Esophagus muscularis mucosa (tissue), 4 donors: ENCODE data around the gene TXNL4A. TPM values are rescaled to one million over a fixed set of nuclear protein-coding genes. Genes with fewer than 3 reads are reported as not detected.

Experiments
- DNase-seq: peaks from one replicate; pipeline ENCODE4 v3.0.0-alpha.2; 2017; ENCODE audit errors: extremely low spot score
- H3K27ac ChIP-seq, 4 donors: fragments of 200-600 bp; sonication (generic); replicated peaks in 1 of 4; 1 replicate in 3 of 4; 2 replicates in 1 of 4; pipeline ENCODE4 v1.5.1; 2016 to 2019; ENCODE audit warnings: mild to moderate bottlenecking in 1 of 4
- H3K27me3 ChIP-seq, 4 donors: fragments of 200-600 bp; sonication (generic); one replicate each; pipeline versions ENCODE4 v1.5.1 to v1.6.0; 2016 to 2019
- H3K36me3 ChIP-seq, 4 donors: fragments of 200-600 bp; sonication (generic); one replicate each; pipeline ENCODE4 v1.5.1; 2016 to 2019
- H3K4me1 ChIP-seq, 4 donors: fragments of 200-600 bp; sonication (generic); one replicate each; pipeline ENCODE4 v1.5.1; 2016 to 2019
- H3K4me3 ChIP-seq, 4 donors: fragments of 200-600 bp; sonication (generic); 1 replicate in 2 of 4; 2 replicates in 2 of 4; pipeline ENCODE4 v1.5.1; 2016 to 2019; ENCODE audit warnings: mild to moderate bottlenecking in 4 of 4, moderate library complexity in 1 of 4
- H3K9me3 ChIP-seq, 4 donors: fragments of 200-600 bp; sonication (generic); 1 replicate in 3 of 4; 2 replicates in 1 of 4; pipeline ENCODE4 v1.5.1; 2016 to 2019
- CTCF ChIP-seq, 3 experiments: fragments of 200-600 bp in 2 of 3; fragments of 450-650 bp in 1 of 3; sonication (generic) in 2 of 3; IDR thresholded peaks; one replicate each; pipeline ENCODE4 v1.5.1; 2017 to 2019; ENCODE audit warnings: antibody characterized with exemption in 3 of 3, mild to moderate bottlenecking in 2 of 3, moderate library complexity in 1 of 3
- EP300 ChIP-seq: sonication (generic); formaldehyde crosslinking; IDR thresholded peaks from one replicate; pipeline ENCODE4 v1.6.1; 2017; ENCODE audit warnings: antibody characterized with exemption
- POLR2A ChIP-seq: fragments of 450-650 bp; IDR thresholded peaks from one replicate; pipeline ENCODE4 v1.6.1; 2017; ENCODE audit warnings: antibody characterized with exemption, moderate library complexity, mild to moderate bottlenecking, low read depth
- POLR2AphosphoS5 ChIP-seq, 2 donors: sonication (generic); formaldehyde crosslinking; IDR thresholded peaks; one replicate each; pipeline ENCODE4 v1.6.1; 2017; ENCODE audit warnings: antibody characterized with exemption in 2 of 2
- WGBS: methylation state at CpG from one replicate; pipeline ENCODE4 v1.1.5; 2018; 5-methylcytosine and 5-hydroxymethylcytosine counted together
- intact Hi-C: fragments of 100-400 bp; cut with DNase I; formaldehyde crosslinking; loops from one replicate; pipeline ENCODE4 v1.15.1; 2023
- total RNA-seq, 4 donors: library from RNA; depleted of rRNA; stranded (reverse); fragments of >200 nt; gene quantifications; one replicate each; pipeline versions ENCODE4 v1.1.0 to v1.2.1, GENCODE V29; 2016

TXNL4A gene
- total RNA-seq, 4 donors from 2014 or later: 21.6 to 44.9 (median 38.9) TPM

GRCh38 chr18:79940126-79940813 is 48.1 kb downstream of the TXNL4A start:
- Histone ChIP-seq H3K27ac (no peak overlapping the region), H3K27me3 (no peaks in the 10 kb centered on the region), H3K4me3 (no peak overlapping the region), H3K36me3 (peaks cover 22 to 69% (median 49%) of the 10 kb centered on the region in 4 donors), H3K9me3 (no peaks in the 10 kb centered on the region), H3K4me1 (peaks cover 18 to 33% (median 25%) of the 10 kb centered on the region in 4 donors)
- intact Hi-C loops: no loop called here
- no peak for DNase-seq
- no peak for TF ChIP-seq CTCF (IDR thresholded peaks at IDR 0.05)
- TF ChIP-seq EP300: no peak
- no peak for TF ChIP-seq POLR2AphosphoS5 (IDR thresholded peaks at IDR 0.05)
- no peak for TF ChIP-seq POLR2A
- 89% methylated on average over 18 of the region's 18 CpGs for WGBS

- Histone ChIP-seq H3K9me3 (no peaks in the 10 kb centered on the region), H3K4me3 (no peak overlapping the region), H3K27ac (peak overlapping the region in 1 of 4 donors; percentile 23), H3K4me1 (peaks cover 9 to 24% (median 17%) of the 10 kb centered on the region in 4 donors), H3K36me3 (peaks cover 22 to 78% (median 58%) of the 10 kb centered on the region in 4 donors), H3K27me3 (no peaks in the 10 kb centered on the region)
- 64% methylated on average over 5 of the region's 5 CpGs for WGBS
- DNase-seq: no peak
- intact Hi-C loops: no loop called here
- TF ChIP-seq CTCF (IDR thresholded peaks at IDR 0.05) (no peak), EP300 (no peak), POLR2AphosphoS5 (IDR thresholded peaks at IDR 0.05) (no peak), POLR2A (no peak)
These were observed 49.3 kb downstream of the TXNL4A start for GRCh38 chr18:79939096-79939495.

- Histone ChIP-seq H3K36me3 (peaks cover 22 to 81% (median 55%) of the 10 kb centered on the region in 4 donors), H3K4me3 (no peak overlapping the region), H3K27ac (no peak overlapping the region), H3K27me3 (no peaks in the 10 kb centered on the region), H3K9me3 (peaks cover 0 to 6% (median 2%) of the 10 kb centered on the region in 4 donors), H3K4me1 (peaks cover 3 to 24% (median 13%) of the 10 kb centered on the region in 4 donors)
- WGBS: 89% methylated on average over 9 of the region's 9 CpGs
- TF ChIP-seq POLR2AphosphoS5 (IDR thresholded peaks at IDR 0.05) (no peak), EP300 (no peak), CTCF (IDR thresholded peaks at IDR 0.05) (no peak), POLR2A (no peak)
- DNase-seq: no peak
- intact Hi-C loops: no loop called here
These were observed 50.2 kb downstream of the TXNL4A start for GRCh38 chr18:79938196-79938595.

GRCh38 chr18:79937103-79937860 is 51.1 kb downstream of the TXNL4A start:
- H3K4me3 ChIP-seq: no peak overlapping the region
- H3K4me1 ChIP-seq: peaks cover 3 to 18% (median 13%) of the 10 kb centered on the region in 4 donors
- H3K27me3 ChIP-seq: no peaks in the 10 kb centered on the region
- H3K27ac ChIP-seq: no peak overlapping the region
- no peak for DNase-seq
- peaks cover 13 to 74% (median 46%) of the 10 kb centered on the region in 4 donors for H3K36me3 ChIP-seq
- WGBS: 95% methylated on average over 25 of the region's 25 CpGs
- intact Hi-C loops: no loop called here
- H3K9me3 ChIP-seq: peaks cover 0 to 15% (median 7%) of the 10 kb centered on the region in 4 donors
- TF ChIP-seq EP300 (no peak), POLR2A (no peak), POLR2AphosphoS5 (IDR thresholded peaks at IDR 0.05) (no peak), CTCF (IDR thresholded peaks at IDR 0.05) (no peak)
